ENCODE data around the gene SETD4.

- TF ChIP-seq EZH2 (IDR thresholded peaks at IDR 0.05; ENCODE audit: borderline replicate concordance, insufficient read depth, low read depth, low read length, poor library complexity, severe bottlenecking) (no peak), CTCF (IDR thresholded peaks at IDR 0.05) (no peak)
These were observed 3.7 kb upstream of the SETD4 start for GRCh38 chr21:36064085-36064460.
